Testis (tissue), 2 donors: ENCODE data around the gene TEX50.
"Not testable (repeated sequence)": the region's sequence is repeated elsewhere in the genome, so short reads cannot be mapped to it uniquely, and the experiment has no call there.

Experiments used
- CTCF ChIP-seq, 3 experiments: fragments of 450-650 bp in 2 of 3; fragments of 200-600 bp in 1 of 3; sonication (generic) in 1 of 3; IDR thresholded peaks; one replicate each; pipeline ENCODE4 v1.5.1; 2016 to 2019; ENCODE audit warnings: antibody characterized with exemption in 3 of 3, mild to moderate bottlenecking in 2 of 3, moderate library complexity in 1 of 3
- POLR2A ChIP-seq: fragments of 450-650 bp; IDR thresholded peaks from one replicate; pipeline ENCODE4 v1.6.1; 2017; ENCODE audit warnings: antibody characterized with exemption, mild to moderate bottlenecking, moderate library complexity

GRCh38 chr1:173683838-173684237, 48.7 kb downstream of the TEX50 start:
- TF ChIP-seq CTCF (IDR thresholded peaks at IDR 0.05); POLR2A: not testable (repeated sequence)
